Iris pigment epithelial cell (primary cell): Measurements from ENCODE around the gene FBXO7.

ENCODE experiments used
- DNase-seq: peaks from one replicate; pipeline ENCODE4 v3.0.0-alpha.2; 2011; ENCODE audit warnings: low read depth

Gene FBXO7

DNA sequence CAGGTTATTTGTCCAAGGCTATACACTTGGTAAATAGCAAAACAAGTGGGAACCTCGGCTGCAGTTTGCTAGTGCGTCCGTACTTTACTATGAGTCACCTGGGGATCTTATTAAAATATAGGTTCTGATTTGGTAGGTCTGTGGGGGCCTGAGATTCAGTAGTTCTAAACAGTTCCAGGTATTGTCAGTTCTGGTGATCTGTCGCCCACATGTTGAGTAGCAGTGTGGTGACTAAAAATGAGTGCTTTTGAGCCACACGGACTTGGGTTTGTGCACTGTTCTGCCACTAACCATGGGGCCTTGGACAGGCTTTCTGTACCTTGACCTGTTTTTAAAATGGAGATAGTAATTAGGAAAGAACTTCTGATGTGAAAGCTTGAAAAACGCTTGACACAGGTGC, 15.7 kb downstream of the FBXO7 start:
- no peak for DNase-seq

DNA sequence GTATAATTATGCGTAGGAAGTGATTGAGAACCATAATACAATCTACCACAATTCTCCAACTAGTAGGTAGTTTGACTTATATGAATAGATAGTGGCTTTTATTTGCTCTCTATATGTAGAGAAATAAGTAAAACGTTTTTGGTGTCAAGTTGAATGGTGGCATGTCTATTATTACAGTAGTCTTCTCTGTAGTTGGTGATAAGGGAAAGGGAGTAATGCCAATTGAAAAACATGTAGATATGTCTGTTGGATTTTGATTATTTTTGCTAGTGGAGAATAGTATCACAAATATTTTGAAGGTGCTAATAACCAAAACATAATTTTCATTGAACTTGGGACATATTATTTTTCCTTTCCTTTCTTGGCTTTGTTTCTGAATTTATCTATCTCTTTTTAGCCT, 17.5 kb downstream of the FBXO7 start:
- DNase-seq, result no peak

DNA sequence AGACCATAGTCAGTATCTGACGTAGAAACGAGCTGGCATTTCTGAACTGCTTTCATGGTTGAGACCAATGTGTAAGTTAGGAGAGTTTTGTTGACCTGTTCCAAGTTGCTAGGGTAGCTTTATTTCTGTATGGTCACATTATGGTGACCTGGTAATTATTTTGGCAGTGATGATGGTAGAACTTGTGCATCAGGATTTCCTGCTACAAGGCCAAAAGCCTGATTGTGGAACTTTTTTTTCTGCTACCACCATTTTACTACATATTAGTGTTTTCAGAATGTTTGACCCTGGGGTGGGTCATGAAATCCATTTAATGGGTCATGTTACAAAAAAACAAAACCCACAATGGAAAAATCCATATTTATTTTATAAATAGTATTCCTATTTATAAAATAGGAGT, 18.9 kb downstream of the FBXO7 start:
- no peak for DNase-seq

DNA sequence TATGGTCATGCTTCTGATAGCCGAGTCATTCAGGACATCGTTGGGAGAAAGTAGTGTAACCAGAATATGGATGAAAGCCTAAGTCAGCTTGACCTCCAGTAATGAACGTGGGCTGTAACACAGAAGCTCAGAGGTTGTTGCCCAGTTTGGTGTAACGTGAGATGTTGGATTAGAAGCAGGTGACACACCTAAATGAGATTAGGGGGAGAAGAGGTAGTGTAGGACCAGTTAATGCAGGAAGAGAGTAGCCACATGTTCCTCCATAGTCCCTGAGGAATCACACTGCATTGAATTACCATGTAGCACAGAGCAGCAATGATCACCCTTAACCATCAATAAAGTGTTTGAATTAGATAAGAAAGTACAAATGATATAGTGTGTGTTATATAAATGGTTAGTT, 20.4 kb downstream of the FBXO7 start:
- no peak for DNase-seq

DNA sequence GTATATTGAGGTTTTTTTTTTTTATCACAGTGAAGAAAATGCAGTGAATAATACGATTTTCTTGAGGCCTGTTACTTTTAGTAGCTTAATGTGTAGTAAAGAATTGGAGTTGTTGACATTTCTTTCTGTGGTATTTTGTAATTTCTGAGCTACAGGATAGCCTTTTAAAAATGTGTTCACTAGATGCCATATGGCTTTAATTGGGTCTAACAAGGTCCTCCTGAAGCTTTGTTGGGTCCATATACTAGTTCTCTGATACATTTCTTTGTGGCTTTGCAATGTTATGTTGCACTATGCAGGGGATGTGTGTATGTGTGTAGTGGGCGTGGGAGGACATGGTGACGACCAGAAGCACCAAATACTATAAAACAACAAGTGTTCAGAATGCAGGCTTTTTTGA, 25.1 kb downstream of the FBXO7 start:
- no peak for DNase-seq

DNA sequence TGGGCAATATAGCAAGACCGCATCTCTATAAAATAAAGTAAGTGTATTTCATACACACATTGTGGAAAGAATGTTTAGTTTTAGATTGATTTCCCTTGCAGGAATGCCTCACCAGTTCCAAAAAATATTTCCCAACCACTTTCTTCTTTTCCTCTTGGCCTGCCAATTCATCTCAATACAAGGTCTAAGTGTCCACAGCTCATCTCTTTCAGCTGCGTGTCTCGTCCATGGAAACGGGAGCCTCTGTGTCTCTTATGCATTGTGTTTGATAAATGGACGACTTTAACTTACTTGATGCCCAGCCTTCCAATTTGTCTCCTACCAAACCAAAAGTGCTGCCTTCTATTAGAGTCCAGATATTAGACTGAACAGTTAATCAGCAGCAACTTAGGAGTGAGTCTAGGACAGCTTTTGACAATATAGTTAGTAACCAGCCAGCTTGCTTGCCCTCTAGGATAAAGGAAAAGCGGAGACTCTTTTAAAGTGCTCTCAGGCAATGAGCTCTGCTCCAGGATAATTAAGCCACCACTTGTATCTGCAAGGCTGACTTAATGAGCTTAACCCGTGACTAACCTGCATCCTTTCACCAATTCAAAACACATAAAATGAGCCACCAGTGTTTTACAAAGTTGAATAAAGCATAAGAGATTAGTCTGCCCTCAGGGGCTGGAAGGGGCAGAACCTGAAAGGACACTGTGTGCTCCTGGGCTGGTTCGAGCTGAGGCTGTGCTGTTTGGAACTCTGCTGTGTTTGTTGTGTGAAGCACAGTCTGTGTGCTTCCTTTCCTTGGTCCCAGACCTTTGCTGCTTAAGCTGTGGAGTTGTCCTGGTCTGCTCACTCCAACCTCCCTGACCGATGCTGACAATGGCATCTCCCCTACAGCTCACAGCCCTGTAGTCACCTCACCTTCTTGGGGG, 27.5 kb downstream of the FBXO7 start:
- no peak for DNase-seq

DNA sequence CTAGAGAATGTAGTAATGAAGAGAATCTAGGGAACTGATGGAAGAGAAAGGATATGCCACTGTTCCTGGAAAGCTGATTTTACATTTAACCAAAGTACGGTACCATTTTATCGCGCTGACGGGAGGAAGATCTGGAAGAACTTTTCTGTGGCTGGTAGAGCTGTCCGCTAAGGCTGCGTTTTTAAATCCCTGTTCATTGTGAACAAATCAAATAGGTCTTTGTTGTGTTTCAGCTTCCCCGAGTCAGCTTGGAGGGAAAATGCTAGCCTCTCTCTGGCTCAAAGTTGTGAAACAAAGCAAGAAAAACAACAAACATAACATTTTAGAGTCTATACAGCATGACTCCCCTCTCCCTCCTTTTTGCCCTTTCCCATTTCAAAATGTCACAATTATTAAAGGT, 34.4 kb downstream of the FBXO7 start:
- no peak for DNase-seq

DNA sequence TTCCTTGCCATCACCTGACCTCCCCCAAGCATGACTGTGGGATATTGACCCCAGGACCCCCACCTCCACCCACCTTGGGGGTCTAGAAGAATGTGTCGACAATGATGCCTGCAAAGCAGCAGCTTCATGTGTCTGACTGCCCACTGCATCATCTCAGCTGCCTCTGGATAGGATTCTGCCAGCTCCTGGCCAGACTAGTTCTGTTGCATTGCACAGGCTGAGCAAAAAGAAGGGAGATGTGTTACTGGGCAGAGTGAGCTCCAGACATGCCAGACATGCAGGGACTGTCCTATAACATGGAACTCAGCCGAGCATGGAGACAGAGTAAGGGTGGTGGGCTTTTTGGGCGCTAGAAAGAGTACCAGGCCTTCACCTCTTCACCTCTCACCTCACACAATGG, 36.7 kb downstream of the FBXO7 start:
- no peak for DNase-seq

DNA sequence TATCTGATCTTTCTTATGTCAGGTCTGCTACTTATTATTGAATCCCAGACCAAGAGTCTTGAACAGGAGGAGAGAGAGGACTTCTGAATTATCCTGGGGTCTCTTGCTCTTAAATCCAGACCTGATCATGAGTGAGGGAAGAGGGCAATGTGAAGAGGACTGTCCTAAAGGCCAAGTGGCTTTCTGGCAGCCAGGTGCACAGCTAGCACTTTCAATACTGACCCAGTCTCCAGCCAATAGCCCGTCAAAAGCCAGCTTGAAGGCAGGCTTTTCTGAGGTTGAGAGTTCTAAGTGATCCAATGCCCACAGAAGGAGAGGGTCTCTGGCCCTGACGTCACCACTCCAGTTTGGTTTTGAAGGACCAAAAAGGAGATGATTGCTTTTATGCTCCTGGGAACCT, 37.2 kb downstream of the FBXO7 start:
- DNase-seq, result no peak

DNA sequence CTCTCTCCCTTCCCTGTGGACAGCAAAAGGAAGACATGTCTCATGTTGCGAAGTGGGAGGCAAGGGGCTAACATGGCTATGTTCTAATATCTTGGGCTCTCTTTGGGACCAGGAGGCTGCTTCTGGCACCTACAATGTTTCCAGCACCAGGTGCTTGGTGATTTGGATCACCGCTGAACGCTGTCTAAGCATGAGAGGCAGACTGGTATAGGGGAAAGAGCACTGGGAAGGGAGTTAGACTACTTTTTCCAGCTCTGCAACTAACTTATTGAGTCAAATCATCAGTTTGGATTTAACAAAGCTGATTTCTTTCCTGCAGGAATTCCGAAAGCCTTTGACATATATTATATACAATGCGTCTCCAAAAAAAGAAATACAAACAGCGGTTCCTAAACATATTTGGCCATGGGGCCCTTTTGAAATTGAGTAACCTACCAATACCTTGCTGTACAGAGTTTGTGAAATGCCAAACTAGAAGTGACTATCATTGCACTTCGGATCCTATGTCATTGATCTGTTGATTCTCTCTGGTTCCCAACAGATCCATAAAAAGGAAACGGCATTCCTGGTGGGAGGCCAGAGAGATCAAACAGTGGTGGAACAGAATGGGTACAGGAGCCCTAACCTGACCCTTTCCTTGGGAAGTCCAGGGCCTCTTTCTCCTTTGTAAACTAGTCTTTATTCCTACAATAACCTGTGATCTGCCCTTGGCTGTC, 37.8 kb downstream of the FBXO7 start:
- DNase-seq, result no peak

DNA sequence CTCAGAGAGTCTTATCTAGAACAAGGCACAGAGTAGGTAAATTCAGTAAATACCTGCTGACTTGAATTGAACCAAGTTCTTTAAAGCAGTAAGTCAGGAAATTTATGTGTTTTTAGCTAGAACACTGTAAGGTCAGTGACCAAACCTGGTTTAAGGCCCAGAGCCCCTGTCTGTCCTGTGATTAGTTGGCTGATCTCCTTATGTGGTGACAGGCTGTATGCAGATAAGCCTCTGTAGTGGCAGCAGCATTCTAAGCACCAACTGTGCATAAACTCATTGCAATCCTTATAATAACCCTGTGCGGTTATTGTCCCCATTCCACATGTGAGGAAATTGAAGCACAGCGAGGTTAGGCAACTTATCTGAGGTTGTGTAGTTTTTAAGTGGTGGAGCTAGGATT, 40.5 kb downstream of the FBXO7 start:
- DNase-seq, result no peak

DNA sequence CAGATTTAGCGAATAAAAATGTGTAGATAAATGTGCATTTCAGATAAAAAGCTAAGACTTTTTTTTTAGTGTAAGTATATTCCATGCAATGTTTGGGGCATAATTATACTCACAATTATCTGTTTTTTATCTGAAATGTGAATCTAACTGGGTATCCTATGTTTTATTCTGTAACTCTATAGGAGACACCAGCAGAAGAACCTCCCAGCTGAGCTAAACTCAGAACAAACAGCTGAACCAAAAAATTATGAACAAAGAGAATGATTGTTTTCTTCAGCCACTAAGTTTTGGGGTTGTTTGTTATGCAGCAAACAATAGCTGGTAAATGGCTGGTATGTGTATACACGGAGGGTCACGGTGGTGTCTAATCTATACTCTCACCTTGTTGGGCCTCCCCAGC, 42.9 kb downstream of the FBXO7 start:
- no peak for DNase-seq

DNA sequence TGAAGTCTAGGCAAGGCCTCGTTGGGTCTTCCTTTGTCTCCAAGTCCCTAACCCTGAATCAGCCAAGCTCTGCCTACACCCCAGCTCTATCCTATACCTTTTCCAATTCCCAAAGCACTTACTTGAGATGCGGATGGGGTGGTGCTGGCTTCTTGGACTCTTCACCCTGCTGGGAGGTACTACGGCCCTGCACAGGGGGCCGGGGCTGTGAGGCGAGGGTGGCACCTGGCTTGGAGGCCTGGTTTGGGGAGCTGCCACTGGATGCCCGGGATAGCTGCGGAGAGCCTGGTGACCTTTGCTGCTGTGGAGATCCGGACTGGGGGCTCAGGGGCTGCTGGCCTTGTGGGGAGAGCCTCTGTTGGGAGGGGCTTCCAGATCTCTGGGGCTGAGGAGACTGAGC, 43.3 kb downstream of the FBXO7 start:
- no peak for DNase-seq

DNA sequence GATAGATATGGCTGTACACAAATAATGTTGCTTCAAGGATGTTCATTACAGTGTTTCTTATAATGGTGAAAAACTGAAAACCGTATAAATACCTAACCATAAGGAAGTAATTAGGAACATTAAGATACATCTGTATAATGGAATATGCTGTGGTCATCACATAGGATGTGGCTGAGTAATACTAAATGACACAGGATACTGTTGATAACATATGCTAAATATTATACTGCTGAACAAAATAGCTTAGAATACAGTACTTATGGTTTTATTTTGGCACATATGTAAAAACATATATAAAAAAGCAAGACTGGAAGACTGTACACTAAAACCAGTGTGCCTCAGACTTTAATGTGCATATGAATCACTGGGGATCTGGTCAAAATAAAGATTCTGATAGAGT, 43.8 kb downstream of the FBXO7 start:
- DNase-seq, result no peak

DNA sequence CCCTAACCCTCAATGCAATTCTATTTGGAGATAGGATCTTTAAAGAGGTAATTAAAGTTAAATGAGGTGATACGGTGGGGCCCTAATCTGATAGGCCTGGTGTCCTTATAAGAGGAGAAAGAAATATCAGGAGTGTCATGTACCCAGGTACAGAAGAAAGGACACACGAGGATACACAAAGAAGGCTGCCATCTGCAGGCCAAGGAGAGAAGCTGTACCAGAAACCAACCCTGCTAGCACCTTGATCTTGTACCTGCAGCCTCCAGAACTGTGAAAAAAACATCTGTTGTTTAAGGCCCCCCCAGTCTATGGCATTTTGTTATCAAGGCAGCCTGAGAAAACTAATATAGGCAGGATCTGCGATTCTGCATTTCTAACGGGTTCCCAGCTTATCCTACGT, 44.2 kb downstream of the FBXO7 start:
- no peak for DNase-seq

DNA sequence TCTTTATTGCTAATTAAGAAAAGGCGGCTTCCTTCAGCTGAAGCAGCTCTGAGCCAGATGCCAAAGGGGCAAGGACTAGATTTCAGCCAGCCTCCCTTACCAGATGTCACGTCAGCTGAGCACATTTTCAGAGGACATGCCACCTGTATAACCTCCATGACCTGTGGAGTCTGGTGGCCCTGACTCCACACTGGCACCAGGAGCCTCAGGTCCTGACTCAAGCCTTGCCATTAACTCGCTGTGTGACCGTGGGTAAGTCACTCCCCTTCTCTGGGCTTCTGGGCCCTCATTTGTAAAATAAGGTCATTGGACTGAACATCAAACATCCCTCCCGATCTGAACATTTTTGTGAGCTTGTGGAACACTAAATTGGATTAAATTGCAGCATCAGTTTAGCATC, 46.0 kb downstream of the FBXO7 start:
- no peak for DNase-seq

DNA sequence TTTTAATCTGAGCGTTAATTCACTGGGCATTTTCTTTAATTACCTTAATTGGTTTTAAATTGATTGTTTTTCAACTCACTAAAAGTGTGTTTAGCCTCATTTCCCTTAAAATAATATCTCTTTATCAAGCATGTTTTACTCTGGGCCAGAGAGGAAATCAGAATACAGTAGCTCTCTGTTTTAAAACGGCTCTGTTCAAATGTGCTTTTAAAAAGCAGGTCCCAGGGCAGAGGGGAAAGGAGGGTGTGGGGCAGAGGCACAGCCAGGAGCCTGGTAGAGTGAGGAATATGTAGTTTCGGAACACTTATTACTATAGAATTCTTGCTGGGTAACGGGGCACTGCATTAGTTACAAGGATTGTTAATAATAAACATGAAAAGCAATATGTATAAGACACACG, 47.6 kb downstream of the FBXO7 start:
- DNase-seq, result no peak

DNA sequence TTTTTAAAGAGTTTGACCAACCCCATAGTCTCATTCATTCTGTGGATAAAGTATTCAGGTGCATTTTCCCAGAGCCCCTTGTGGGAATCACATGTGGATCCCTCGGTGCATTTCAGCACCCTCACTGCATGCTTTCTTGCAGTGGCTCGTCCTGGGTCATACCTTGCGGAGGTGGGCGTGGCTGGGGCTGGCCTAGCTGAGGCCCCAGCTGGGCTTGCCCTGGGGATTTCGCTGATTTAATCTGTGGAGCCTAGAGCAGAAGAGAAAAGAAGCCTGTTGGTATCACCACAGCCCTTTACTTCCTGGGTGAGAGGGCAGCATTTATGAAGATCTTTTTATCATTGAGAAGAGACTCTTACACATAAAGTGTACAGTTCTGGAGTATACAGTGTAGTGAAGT, 53.1 kb downstream of the FBXO7 start:
- DNase-seq, result no peak

DNA sequence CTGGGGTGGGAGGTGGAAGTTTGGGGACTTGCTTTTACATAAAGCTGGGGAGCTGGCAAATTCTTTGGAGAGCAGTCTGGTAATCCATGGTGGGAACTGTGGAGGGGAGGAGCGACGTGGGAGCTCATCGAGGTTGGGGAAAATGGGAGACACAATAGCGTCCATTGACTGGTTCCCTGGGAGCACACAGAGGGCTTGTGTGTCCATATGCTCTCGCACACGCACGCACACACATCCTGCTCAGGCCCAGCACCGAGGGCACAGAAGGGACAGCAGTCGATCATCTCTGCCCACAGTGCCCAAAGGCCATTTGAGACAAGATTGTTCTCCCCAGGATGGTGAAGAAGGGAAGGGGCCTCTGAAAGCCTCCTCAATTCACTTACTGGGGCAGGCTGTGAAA, 53.7 kb downstream of the FBXO7 start:
- no peak for DNase-seq

DNA sequence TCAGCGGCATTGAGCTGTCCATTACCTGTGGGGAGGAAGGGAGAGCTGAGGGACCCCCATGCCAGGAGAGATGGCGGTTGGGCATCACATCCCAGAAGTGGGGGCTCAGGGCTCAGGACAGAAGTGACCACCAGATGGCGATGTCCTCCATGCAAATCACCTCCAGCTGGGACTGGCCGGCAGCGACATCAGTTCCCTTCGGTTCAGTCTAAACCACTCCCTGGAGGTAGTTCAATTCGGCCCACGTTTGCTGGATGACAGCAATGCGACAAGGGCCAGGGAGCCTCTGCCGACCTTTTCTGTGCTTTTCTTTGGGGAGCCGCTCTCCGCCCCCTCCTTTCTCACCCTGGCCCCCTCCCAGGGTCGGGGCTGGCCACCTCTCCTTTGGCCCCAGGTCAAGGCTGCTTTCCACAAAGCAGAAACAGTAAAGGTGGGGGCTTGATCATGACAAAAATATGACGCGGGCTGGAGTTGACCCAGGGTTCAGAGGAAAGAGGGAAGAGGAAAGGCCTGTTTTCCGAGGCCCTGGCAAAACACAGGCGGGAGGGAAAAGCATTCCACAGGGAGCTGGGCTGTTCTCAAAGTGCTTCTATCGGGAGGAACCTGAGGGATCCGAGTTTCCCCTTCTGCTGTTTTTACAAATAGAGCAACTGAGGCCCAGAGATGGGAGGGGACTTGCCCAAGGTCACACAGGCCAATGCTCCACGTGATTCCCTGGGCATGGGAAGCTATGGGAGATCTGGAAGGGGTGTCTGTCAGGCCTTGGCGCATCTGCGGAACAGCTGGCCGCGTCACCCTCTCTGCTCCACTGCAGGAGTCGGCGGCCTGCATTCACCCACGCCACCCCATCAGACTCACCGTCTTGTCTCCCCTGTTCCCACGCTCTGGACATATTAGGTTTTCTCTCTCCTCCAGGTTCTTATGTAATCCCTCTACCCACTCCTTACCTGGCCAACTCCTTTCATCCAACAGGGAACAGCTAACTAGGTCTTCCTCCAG, 54.7 kb downstream of the FBXO7 start:
- peak; percentile 77 for DNase-seq

DNA sequence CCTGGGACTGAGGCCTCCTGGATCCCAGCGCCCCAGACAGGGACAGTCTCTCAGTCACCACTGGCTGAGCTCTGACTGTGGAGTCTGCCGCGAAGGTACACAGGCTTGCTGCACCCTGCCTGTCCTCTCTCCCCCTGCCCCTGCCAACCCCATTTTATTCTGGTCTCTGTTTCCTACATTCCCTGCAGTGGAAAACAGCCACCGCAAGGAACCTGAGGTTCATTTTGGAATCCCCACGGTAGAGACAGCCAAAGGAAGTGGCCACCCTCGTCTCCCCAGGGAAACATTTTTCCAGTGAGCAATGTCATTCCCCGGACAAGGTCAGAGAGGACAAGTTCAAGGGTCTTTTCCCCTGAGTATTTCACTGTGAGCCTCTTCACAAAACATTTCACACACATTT, 56.6 kb downstream of the FBXO7 start:
- no peak for DNase-seq
